Measurements from ENCODE around the gene PITPNC1. TPM values are rescaled to one million over a fixed set of nuclear protein-coding genes. Genes with fewer than 3 reads are reported as not detected.

PITPNC1 gene
- total and polyA plus RNA-seq, 4 donors: 8.0 to 21.1 (median 15.2) TPM

GRCh38 chr17:67499685-67500084 lies 122.6 kb downstream of the PITPNC1 start:
- ATAC-seq (ENCODE audit: insufficient read depth, low FRiP score) (no peak), DNase-seq (no peak)
- no peaks in the 10 kb centered on the region for H3K9me3 ChIP-seq (ENCODE audit: control insufficient read depth in 4 of 4, insufficient read depth in 3 of 4, low read length in 3 of 4)
- no peak for TF ChIP-seq CTCF (IDR thresholded peaks at IDR 0.05; ENCODE audit: control extremely low read depth, extremely low read depth)
- H3K9ac ChIP-seq (ENCODE audit: insufficient read depth in 1 of 2, low read length in 2 of 2): no peak overlapping the region
- no peak overlapping the region for H3K4me3 ChIP-seq
- no peaks in the 10 kb centered on the region for H3K36me3 ChIP-seq (ENCODE audit: control insufficient read depth in 4 of 4, insufficient read depth in 4 of 4, low read length in 4 of 4)
- 95% methylated on average over 4 of the region's 4 CpGs for WGBS, 2 donors
- no peak overlapping the region for H3K27ac ChIP-seq (ENCODE audit: low read depth in 1 of 2, low read length in 1 of 2)
- no peaks in the 10 kb centered on the region for H3K27me3 ChIP-seq (ENCODE audit: control insufficient read depth in 3 of 3, insufficient read depth in 3 of 3, low read length in 2 of 3)
- peaks cover 0 to 13% (median 0%) of the 10 kb centered on the region in 5 donors for H3K4me1 ChIP-seq (ENCODE audit: control insufficient read depth in 5 of 5, insufficient read depth in 5 of 5, low read length in 5 of 5)

- no peaks in the 10 kb centered on the region for H3K36me3 ChIP-seq (ENCODE audit: control insufficient read depth in 4 of 4, insufficient read depth in 4 of 4, low read length in 4 of 4)
- TF ChIP-seq CTCF (IDR thresholded peaks at IDR 0.05; ENCODE audit: control extremely low read depth, extremely low read depth): no peak
- no peaks in the 10 kb centered on the region for H3K27me3 ChIP-seq (ENCODE audit: control insufficient read depth in 3 of 3, insufficient read depth in 3 of 3, low read length in 2 of 3)
- 71 to 73% methylated on average over 2 of the region's 2 CpGs for WGBS, 2 donors
- H3K9me3 ChIP-seq (ENCODE audit: control insufficient read depth in 4 of 4, insufficient read depth in 3 of 4, low read length in 3 of 4): no peaks in the 10 kb centered on the region
- no peak overlapping the region for H3K9ac ChIP-seq (ENCODE audit: insufficient read depth in 1 of 2, low read length in 2 of 2)
- peaks cover 0 to 13% (median 0%) of the 10 kb centered on the region in 5 donors for H3K4me1 ChIP-seq (ENCODE audit: control insufficient read depth in 5 of 5, insufficient read depth in 5 of 5, low read length in 5 of 5)
- DNase-seq (no peak), ATAC-seq (ENCODE audit: insufficient read depth, low FRiP score) (no peak)
- H3K27ac ChIP-seq (ENCODE audit: low read depth in 1 of 2, low read length in 1 of 2): no peak overlapping the region
- H3K4me3 ChIP-seq: no peak overlapping the region
Measured at GRCh38 chr17:67500261-67500660, 123.2 kb downstream of the PITPNC1 start.

GRCh38 chr17:67500677-67501300 lies 123.7 kb downstream of the PITPNC1 start:
- Histone ChIP-seq H3K4me1 (ENCODE audit: control insufficient read depth in 5 of 5, insufficient read depth in 5 of 5, low read length in 5 of 5) (peaks cover 0 to 13% (median 0%) of the 10 kb centered on the region in 5 donors), H3K27me3 (ENCODE audit: control insufficient read depth in 3 of 3, insufficient read depth in 3 of 3, low read length in 2 of 3) (no peaks in the 10 kb centered on the region), H3K9ac (ENCODE audit: insufficient read depth in 1 of 2, low read length in 2 of 2) (no peak overlapping the region), H3K27ac (ENCODE audit: low read depth in 1 of 2, low read length in 1 of 2) (no peak overlapping the region), H3K36me3 (ENCODE audit: control insufficient read depth in 4 of 4, insufficient read depth in 4 of 4, low read length in 4 of 4) (no peaks in the 10 kb centered on the region), H3K9me3 (ENCODE audit: control insufficient read depth in 4 of 4, insufficient read depth in 3 of 4, low read length in 3 of 4) (no peaks in the 10 kb centered on the region), H3K4me3 (no peak overlapping the region)
- WGBS, 2 donors: 97 to 98% methylated on average over 11 of the region's 11 CpGs
- no peak for TF ChIP-seq CTCF (IDR thresholded peaks at IDR 0.05; ENCODE audit: control extremely low read depth, extremely low read depth)
- ATAC-seq (ENCODE audit: insufficient read depth, low FRiP score) (no peak), DNase-seq (no peak)

- WGBS, 2 donors: 92 to 93% methylated on average over 3 of the region's 3 CpGs
- H3K27me3 ChIP-seq (ENCODE audit: control insufficient read depth in 3 of 3, insufficient read depth in 3 of 3, low read length in 2 of 3): no peaks in the 10 kb centered on the region
- ATAC-seq (ENCODE audit: insufficient read depth, low FRiP score) (no peak), DNase-seq (no peak)
- no peak overlapping the region for H3K4me3 ChIP-seq
- peaks cover 0 to 2% (median 0%) of the 10 kb centered on the region in 4 donors for H3K9me3 ChIP-seq (ENCODE audit: control insufficient read depth in 4 of 4, insufficient read depth in 3 of 4, low read length in 3 of 4)
- H3K9ac ChIP-seq (ENCODE audit: insufficient read depth in 1 of 2, low read length in 2 of 2): no peak overlapping the region
- no peak overlapping the region for H3K27ac ChIP-seq (ENCODE audit: low read depth in 1 of 2, low read length in 1 of 2)
- TF ChIP-seq CTCF (IDR thresholded peaks at IDR 0.05; ENCODE audit: control extremely low read depth, extremely low read depth): no peak
- no peaks in the 10 kb centered on the region for H3K36me3 ChIP-seq (ENCODE audit: control insufficient read depth in 4 of 4, insufficient read depth in 4 of 4, low read length in 4 of 4)
- peaks cover 0 to 13% (median 0%) of the 10 kb centered on the region in 5 donors for H3K4me1 ChIP-seq (ENCODE audit: control insufficient read depth in 5 of 5, insufficient read depth in 5 of 5, low read length in 5 of 5)
Measured at GRCh38 chr17:67502151-67502550, 125.1 kb downstream of the PITPNC1 start.

All from lung (tissue), 12 donors.